Activated CD8-positive, alpha-beta T cell treated with anti-CD3 and anti-CD28 coated beads for 36 hours (primary cell): ENCODE results near the gene KCNMA1. TPM values are rescaled to one million over a fixed set of nuclear protein-coding genes. Genes with fewer than 3 reads are reported as not detected.

Source experiments
- ATAC-seq: fragments of 200-7000 bp; cut with Tn5 transposase; one replicate; pipeline ENCODE4 v1.10.0; 2021; ENCODE audit warnings: mild to moderate bottlenecking, moderate library complexity
- CTCF ChIA-PET: fragments of 350-600 bp; sonication (Branson Sonifier 250); formaldehyde crosslinking; loops from one replicate; lab custom pipeline; 2021; ENCODE audit warnings: antibody characterized with exemption; lab: Charles Lee
- POLR2A ChIA-PET: fragments of 350-600 bp; sonication (Branson Sonifier 250); formaldehyde crosslinking; loops from one replicate; lab custom pipeline; 2021; ENCODE audit warnings: antibody characterized with exemption; lab: Charles Lee
- DNase-seq: peaks from one replicate; pipeline ENCODE4 v3.0.0-alpha.2; 2020
- H3K27ac Mint-ChIP-seq: one replicate; pipeline ENCODE4 v1.8.0; 2021; ENCODE audit warnings: mild to moderate bottlenecking, mixed read lengths
- H3K27me3 Mint-ChIP-seq: one replicate; pipeline ENCODE4 v1.8.0; 2021; ENCODE audit warnings: mixed read lengths
- H3K36me3 Mint-ChIP-seq: one replicate; pipeline ENCODE4 v1.8.0; 2021; ENCODE audit warnings: low read depth, mixed read lengths
- H3K4me1 Mint-ChIP-seq: one replicate; pipeline ENCODE4 v1.8.0; 2021; ENCODE audit warnings: low read depth, mixed read lengths
- H3K4me3 Mint-ChIP-seq: one replicate; pipeline ENCODE4 v1.8.0; 2021; ENCODE audit warnings: mild to moderate bottlenecking, moderate library complexity, mixed read lengths
- H3K9me3 Mint-ChIP-seq: one replicate; pipeline ENCODE4 v1.8.0; 2021; ENCODE audit warnings: mixed read lengths
- CTCF ChIP-seq: fragments of 200-600 bp; IDR thresholded peaks from one replicate; pipeline ENCODE4 v1.8.0; 2022; ENCODE audit warnings: antibody characterized with exemption, mild to moderate bottlenecking
- intact Hi-C: fragments of 100-400 bp; cut with micrococcal nuclease; formaldehyde crosslinking; loops from one replicate; pipeline ENCODE4 v1.10.0; 2022
- total RNA-seq, 2 experiments: library from RNA; stranded (reverse); gene quantifications; one replicate each; pipeline ENCODE4 v1.2.3, GENCODE V29; 2021

Gene KCNMA1
- total RNA-seq, 2 experiments from 2014 or later = 0.18 TPM; not detected in 1

GRCh38 chr10:77111611-77112550, 525.7 kb downstream of the KCNMA1 start:
- CTCF ChIA-PET = interaction anchor here (0.8 to 1.2 kb wide), 2 partner anchors 24 to 74 kb away, joined by 3 read pairs; no protein-coding TSS in a partner anchor
- Mint-ChIP-seq H3K27ac (no peak overlapping the region), H3K36me3 (no peaks in the 10 kb centered on the region), H3K4me1 (peaks cover 2% of the 10 kb centered on the region), H3K4me3 (no peak overlapping the region), H3K9me3 (no peaks in the 10 kb centered on the region), H3K27me3 (peaks cover 4% of the 10 kb centered on the region)
- peak; percentile 62 for ATAC-seq
- POLR2A ChIA-PET = no interaction called here
- peak; percentile 80 for TF ChIP-seq CTCF
- intact Hi-C loops = loop anchor here (10.0 kb wide), 1 partner anchor 97 kb away; no protein-coding TSS in a partner anchor
- DNase-seq = peak; percentile 5

DNA sequence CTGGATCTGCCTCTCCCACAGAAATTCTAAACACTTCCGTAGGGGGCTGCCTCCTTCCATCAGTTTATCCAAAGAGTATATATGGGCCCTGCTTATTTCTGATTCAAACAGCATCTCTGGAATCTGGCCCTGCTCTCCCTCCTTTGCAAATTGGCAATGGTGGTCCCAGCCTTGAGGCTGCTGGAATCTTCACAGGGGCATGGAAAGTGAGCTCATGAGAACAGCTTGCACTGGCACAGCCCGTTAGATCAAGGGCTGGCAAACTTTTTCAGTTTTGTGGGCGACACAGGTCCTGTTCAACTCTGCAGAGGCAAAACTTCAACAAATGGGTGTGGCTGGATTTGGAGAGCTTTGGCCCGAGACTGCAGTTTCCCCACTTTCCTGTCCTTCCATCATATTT, 526.9 kb downstream of the KCNMA1 start:
- intact Hi-C loops = loop anchor here (10.0 kb wide), 1 partner anchor 96 kb away; no protein-coding TSS in a partner anchor
- Mint-ChIP-seq H3K27me3 (peaks cover 2% of the 10 kb centered on the region), H3K4me3 (no peak overlapping the region), H3K4me1 (peaks cover 2% of the 10 kb centered on the region), H3K36me3 (no peaks in the 10 kb centered on the region), H3K27ac (no peak overlapping the region), H3K9me3 (no peaks in the 10 kb centered on the region)
- no peak for TF ChIP-seq CTCF
- ATAC-seq (no peak), DNase-seq (no peak)
- ChIA-PET CTCF (interaction anchor here (0.8 to 1.2 kb wide), 2 partner anchors 25 to 73 kb away, joined by 3 read pairs; no protein-coding TSS in a partner anchor), POLR2A (no interaction called here)

DNA sequence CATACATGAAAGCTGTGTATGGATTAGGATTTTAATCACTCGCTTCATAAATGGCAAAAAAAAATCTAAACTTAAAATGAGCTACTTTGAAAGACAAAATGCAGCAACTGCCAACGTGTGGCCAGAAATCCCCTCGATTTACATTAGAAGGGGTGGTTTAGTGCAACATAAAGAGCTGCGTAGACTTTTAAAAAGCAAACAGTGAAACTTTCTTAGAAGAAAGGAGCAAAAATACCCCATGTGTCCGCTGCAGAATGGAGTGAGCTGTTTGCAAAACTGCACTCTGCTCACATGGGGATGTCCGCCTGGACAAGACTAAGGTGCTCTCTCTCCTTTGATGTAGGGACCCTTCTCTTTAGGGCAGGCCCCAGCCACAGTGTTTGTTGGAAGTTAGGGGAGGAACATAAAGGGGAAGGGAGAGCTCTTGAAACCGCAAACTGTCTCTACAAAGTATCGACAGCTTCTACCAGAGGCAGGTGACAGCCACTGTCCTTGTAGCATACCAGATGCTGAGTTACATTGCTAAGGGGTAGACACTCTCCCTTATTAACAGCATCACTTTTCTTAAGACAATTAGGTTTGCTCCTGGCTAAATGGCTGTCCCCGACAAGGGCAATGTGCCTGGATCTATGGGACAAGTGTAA, 528.1 kb downstream of the KCNMA1 start:
- Mint-ChIP-seq H3K9me3 (no peaks in the 10 kb centered on the region), H3K36me3 (no peaks in the 10 kb centered on the region), H3K4me3 (no peak overlapping the region), H3K27me3 (no peaks in the 10 kb centered on the region), H3K4me1 (peaks cover 2% of the 10 kb centered on the region), H3K27ac (no peak overlapping the region)
- POLR2A ChIA-PET = interaction anchor here (0.6 kb wide), 1 partner anchor 824 kb away, joined by 3 read pairs; no protein-coding TSS in a partner anchor
- DNase-seq (no peak), ATAC-seq (no peak)
- CTCF ChIA-PET = interaction anchor here (1.1 to 1.6 kb wide), 2 partner anchors 38 to 124 kb away, joined by 3 read pairs; no protein-coding TSS in a partner anchor
- intact Hi-C loops = no loop called here
- TF ChIP-seq CTCF = no peak

DNA sequence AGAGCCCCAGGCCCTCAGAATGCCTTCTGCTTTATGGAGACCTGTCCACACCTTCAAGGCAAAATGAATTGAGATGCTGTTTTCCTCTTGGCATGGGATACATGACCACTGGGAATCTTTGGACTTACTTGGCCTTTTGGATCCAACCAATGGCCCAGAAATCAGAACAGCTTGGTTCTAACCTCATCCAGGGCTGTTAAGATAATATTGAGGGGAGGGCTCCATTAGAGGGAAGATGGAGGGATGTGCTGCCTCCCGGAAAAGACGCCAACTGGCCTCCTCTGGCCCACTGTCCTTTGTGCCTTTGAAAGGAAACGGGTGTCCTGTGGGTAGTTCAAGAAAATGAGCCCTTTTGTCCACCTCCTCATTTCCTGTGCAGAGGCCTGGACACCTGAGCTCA, 530.9 kb downstream of the KCNMA1 start:
- peaks cover 2% of the 10 kb centered on the region for H3K4me1 Mint-ChIP-seq
- H3K9me3 Mint-ChIP-seq = no peaks in the 10 kb centered on the region
- no peaks in the 10 kb centered on the region for H3K27me3 Mint-ChIP-seq
- no peak for TF ChIP-seq CTCF
- no peak overlapping the region for H3K4me3 Mint-ChIP-seq
- ChIA-PET POLR2A (no interaction called here), CTCF (no interaction called here)
- no peak overlapping the region for H3K27ac Mint-ChIP-seq
- DNase-seq (no peak), ATAC-seq (no peak)
- intact Hi-C loops = no loop called here
- H3K36me3 Mint-ChIP-seq = no peaks in the 10 kb centered on the region
